K562 (cell line): ENCODE results near the gene EFNA5. TPM values are rescaled to one million over a fixed set of nuclear protein-coding genes. Genes with fewer than 3 reads are reported as not detected.
A peak's percentile ranks its signal among the peaks of the same experiment; 100 is the strongest.

Experiments used
- ATAC-seq: fragments of 200-7000 bp; cut with Tn5 transposase; 3 replicates; pipeline ENCODE4 v1.9.1; 2020; ENCODE audit warnings: moderate library complexity
- BruUV-seq: library from RNA; stranded (reverse); fragments of 400-500 nt; replicated peaks from 2 replicates; lab custom pipeline; 2021; lab: Mats Ljungman, UMichigan
- CTCF ChIA-PET: fragments of 300-600 bp; formaldehyde crosslinking; extraction: SDS; loops from one replicate; lab custom pipeline; 2021; ENCODE audit warnings: low intra/inter-chr PET ratio; lab: Yijun Ruan, JAX
- POLR2A ChIA-PET: fragments of 300-600, 350-650 bp; sonication (Branson Sonifier 250); formaldehyde crosslinking; extraction: SDS; loops from one replicate; lab custom pipeline; 2021; ENCODE audit warnings: antibody characterized with exemption, inconsistent platforms; lab: Yijun Ruan, JAX
- DNase-seq, 4 experiments: peaks; one replicate each; pipeline versions ENCODE4 v3.0.0 to v3.0.0-alpha.2; 2011 to 2018; ENCODE audit warnings: low spot score in 3 of 4, mixed read lengths in 3 of 4; ENCODE audit errors: extremely low read depth in 1 of 4
- FAIRE-seq: peaks from 2 replicates; lab custom pipeline; 2011; peaks lifted over from hg19 to GRCh38; lab: Jason Lieb, UNC
- H2AFZ ChIP-seq: 2 replicates; pipeline ENCODE4 v1.6.0; 2011; ENCODE audit warnings: low read depth, low read length, control low read depth, inconsistent platforms
- H3K27ac ChIP-seq: fragments of 200-600 bp; 3 replicates; pipeline ENCODE4 v1.8.0; 2011; ENCODE audit warnings: low read depth, mild to moderate bottlenecking, control low read depth, inconsistent platforms, low read length, moderate library complexity, mixed read lengths; ENCODE audit errors: extremely low read depth
- H3K27me3 ChIP-seq, 2 experiments: fragments of 300-600 bp in 1 of 2; 2 replicates in 1 of 2; 3 replicates in 1 of 2; pipeline versions ENCODE4 v1.6.0 to v1.8.0; 2011; ENCODE audit warnings: inconsistent platforms in 2 of 2, low read length in 2 of 2, mild to moderate bottlenecking in 1 of 2, mixed read lengths in 1 of 2, moderate library complexity in 1 of 2; ENCODE audit not compliant: control insufficient read depth in 2 of 2, insufficient read depth in 2 of 2
- H3K36me3 ChIP-seq: fragments of 300-600 bp; 3 replicates; pipeline ENCODE4 v1.8.0; 2011; ENCODE audit warnings: mild to moderate bottlenecking, low read length, inconsistent platforms; ENCODE audit not compliant: control insufficient read depth, insufficient read depth
- H3K4me1 ChIP-seq, 2 experiments: fragments of 200-600 bp in 1 of 2; replicated peaks in 1 of 2; 2 replicates in 1 of 2; 3 replicates in 1 of 2; pipeline versions ENCODE4 v1.5.1 to v1.8.0; 2011; ENCODE audit warnings: inconsistent platforms in 2 of 2, low read length in 2 of 2, mild to moderate bottlenecking in 1 of 2, mixed read lengths in 1 of 2, moderate library complexity in 1 of 2; ENCODE audit not compliant: control insufficient read depth in 2 of 2, insufficient read depth in 2 of 2
- H3K4me2 ChIP-seq: 2 replicates; pipeline ENCODE4 v1.6.1; 2011; ENCODE audit warnings: low read length, control low read depth, inconsistent platforms, mixed read lengths; ENCODE audit not compliant: insufficient read depth
- H3K4me3 ChIP-seq: fragments of 200-600 bp; sonication (generic), shearing (Covaris generic); 2 replicates; pipeline ENCODE4 v1.5.1; 2016; ENCODE audit warnings: control low read depth, inconsistent platforms
- H3K79me2 ChIP-seq: fragments of 200-600 bp; 3 replicates; pipeline ENCODE4 v1.8.0; 2011; ENCODE audit warnings: low read length, inconsistent platforms; ENCODE audit not compliant: control insufficient read depth, insufficient read depth
- H3K9ac ChIP-seq, 2 experiments: 2 replicates each; pipeline versions ENCODE4 v1.6.0 to v1.6.1; 2011; ENCODE audit warnings: low read depth in 2 of 2, low read length in 2 of 2, control low read depth in 1 of 2, inconsistent platforms in 1 of 2, mild to moderate bottlenecking in 1 of 2, mixed read lengths in 1 of 2; ENCODE audit not compliant: insufficient read depth in 1 of 2
- H3K9me1 ChIP-seq: one replicate; pipeline ENCODE4 v1.6.0; 2011; ENCODE audit warnings: inconsistent platforms, mild to moderate bottlenecking, low read length, moderate library complexity; ENCODE audit not compliant: control insufficient read depth, insufficient read depth
- H3K9me3 ChIP-seq: replicated peaks from 2 replicates; pipeline ENCODE4 v1.5.1; 2011; ENCODE audit warnings: low read depth, low read length, inconsistent platforms; ENCODE audit not compliant: control insufficient read depth, insufficient read depth
- H4K20me1 ChIP-seq: replicated peaks from 2 replicates; pipeline ENCODE4 v1.6.1; 2011; ENCODE audit warnings: low read length, inconsistent platforms, mixed read lengths; ENCODE audit not compliant: control insufficient read depth, insufficient read depth
- C11orf30 ChIP-seq: fragments of 450-650 bp; IDR thresholded peaks from 2 replicates; pipeline ENCODE4 v1.6.1; 2016; ENCODE audit warnings: low read depth, mild to moderate bottlenecking
- ZNF316 ChIP-seq: fragments of 450-650 bp; IDR thresholded peaks from 2 replicates; pipeline ENCODE4 v1.6.1; 2016
- WGBS: fragments of 100-300 bp; shearing (Covaris generic); methylation state at CpG from one replicate; pipeline ENCODE4 v1.1.6; 2016; ENCODE audit warnings: low coverage, mixed read lengths; ENCODE audit not compliant: insufficient coverage; ENCODE audit errors: missing lambda C conversion rate; 5-methylcytosine and 5-hydroxymethylcytosine counted together
- in situ Hi-C: fragments of 300-500 bp; cut with MboI; formaldehyde crosslinking; loops from 4 replicates; pipeline ENCODE4 v1.15.0; 2018; ENCODE audit warnings: inconsistent platforms, mixed read lengths
- intact Hi-C: fragments of 100-400 bp; cut with micrococcal nuclease; formaldehyde crosslinking; loops from 2 replicates; pipeline ENCODE4 v1.14.2; 2022
- polyA plus RNA-seq, 8 experiments: library from polyadenylated mRNA; depleted of rRNA in 4 of 8; stranded (reverse) in 5 of 8; unstranded in 3 of 8; fragments of >200 nt; fragmentation: Nextera tagmentation in 2 of 8; fragmentation: Illumina TruSeq in 1 of 8; extraction: Ambion mirVana in 2 of 8; extraction: Trizol in 1 of 8; gene quantifications; 2 replicates each; pipeline versions ENCODE4 v1.2.1 to v1.2.3, GENCODE V29; 2011 to 2014; ENCODE audit warnings: inconsistent platforms in 1 of 8, missing spikeins in 1 of 8
- total RNA-seq, 7 experiments: library from RNA; depleted of rRNA in 6 of 7; stranded (reverse); fragments of >200 nt in 6 of 7; fragmentation: Illumina TruSeq in 2 of 7; extraction: Trizol in 2 of 7; gene quantifications; 2 replicates each; pipeline versions ENCODE4 v1.2.1 to v1.2.3, GENCODE V29; 2011 to 2021; ENCODE audit warnings: low replicate concordance in 1 of 7
- TF ChIP-seq, protein P1 (sequence below): fragments of 250-450 bp; sonication (Bioruptor Pico); IDR thresholded peaks from 2 replicates; pipeline ENCODE4 v1.8.0; 2022; ENCODE audit warnings: moderate library complexity, mild to moderate bottlenecking, inconsistent platforms

The EFNA5 gene
- total and polyA plus RNA-seq, 9 of the 15 experiments (the other 6 are each of a cell fraction or from before 2014, with no cell fraction given): 0.20 TPM; not detected in 8

DNA sequence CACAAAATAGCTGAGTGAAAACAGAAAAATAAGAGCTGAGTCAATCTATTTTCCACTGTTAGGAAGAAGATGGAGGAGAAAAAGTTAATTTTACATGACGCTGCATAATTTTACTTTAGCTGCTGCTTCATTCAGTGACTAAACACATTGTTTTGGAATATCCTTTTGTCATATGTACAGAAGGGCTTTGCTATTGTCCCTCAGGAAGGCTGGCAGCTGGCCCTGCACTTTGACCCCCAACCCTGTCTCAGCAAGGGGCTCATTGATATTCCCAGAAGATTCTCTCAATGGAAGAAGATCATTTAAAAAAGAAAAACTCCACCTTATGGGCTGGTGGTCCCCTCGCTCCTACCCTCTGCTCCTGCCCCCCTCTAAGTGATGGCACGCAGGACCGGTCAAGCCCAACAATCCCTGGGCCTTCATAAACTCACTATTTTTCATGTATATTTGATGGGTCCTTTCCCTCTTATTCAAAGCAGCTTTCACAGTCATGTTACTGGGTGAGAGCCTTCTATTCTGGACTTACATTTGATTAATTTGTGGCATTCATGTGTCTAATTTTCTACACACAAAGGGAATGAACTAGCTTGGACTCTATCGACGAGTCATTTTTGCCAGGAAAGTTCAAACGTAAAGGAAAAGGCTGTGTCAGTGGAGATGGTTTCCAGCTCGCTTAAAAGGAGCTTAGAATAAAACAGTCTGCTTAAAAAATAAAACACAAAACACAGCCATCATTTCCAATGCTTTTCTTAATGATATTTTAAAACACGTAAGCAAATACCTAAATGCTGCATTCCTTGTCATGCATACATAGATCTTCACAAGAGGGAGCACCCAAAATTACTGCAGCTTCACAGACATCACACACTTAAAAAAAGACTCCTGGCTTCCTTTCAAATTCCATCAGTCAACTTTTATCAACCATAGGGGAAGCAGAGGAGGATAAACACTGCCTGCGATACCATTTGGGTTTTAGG lies 104.7 kb downstream of the EFNA5 start:
- DNase-seq (no peak), ATAC-seq (no peak), FAIRE-seq (no peak)
- TF ChIP-seq, protein P1, sequence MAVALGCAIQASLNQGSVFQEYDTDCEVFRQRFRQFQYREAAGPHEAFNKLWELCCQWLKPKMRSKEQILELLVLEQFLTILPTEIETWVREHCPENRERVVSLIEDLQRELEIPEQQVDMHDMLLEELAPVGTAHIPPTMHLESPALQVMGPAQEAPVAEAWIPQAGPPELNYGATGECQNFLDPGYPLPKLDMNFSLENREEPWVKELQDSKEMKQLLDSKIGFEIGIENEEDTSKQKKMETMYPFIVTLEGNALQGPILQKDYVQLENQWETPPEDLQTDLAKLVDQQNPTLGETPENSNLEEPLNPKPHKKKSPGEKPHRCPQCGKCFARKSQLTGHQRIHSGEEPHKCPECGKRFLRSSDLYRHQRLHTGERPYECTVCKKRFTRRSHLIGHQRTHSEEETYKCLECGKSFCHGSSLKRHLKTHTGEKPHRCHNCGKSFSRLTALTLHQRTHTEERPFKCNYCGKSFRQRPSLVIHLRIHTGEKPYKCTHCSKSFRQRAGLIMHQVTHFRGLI (CRISPR knock-in tag): no peak
- TF ChIP-seq ZNF316: peak; percentile 35; the same call in 1 of the 2 replicates
- TF ChIP-seq C11orf30: peak; percentile 24; the same call in 1 of the 2 replicates
- WGBS: 2% methylated on average over 10 of the region's 10 CpGs
- no TSS peak for BruUV-seq
- Histone ChIP-seq H3K4me1 (no peaks in the 10 kb centered on the region), H3K4me3 (no peak overlapping the region), H3K27me3 (no peaks in the 10 kb centered on the region), H3K9ac (no peak overlapping the region), H3K9me1 (no peaks in the 10 kb centered on the region), H4K20me1 (no peaks in the 10 kb centered on the region), H2AFZ (no peak overlapping the region), H3K4me2 (no peak overlapping the region), H3K36me3 (no peaks in the 10 kb centered on the region), H3K27ac (no peak overlapping the region), H3K9me3 (no peaks in the 10 kb centered on the region), H3K79me2 (no peaks in the 10 kb centered on the region)
- in situ Hi-C loops: no loop called here
- intact Hi-C loops: no loop called here
- CTCF ChIA-PET: no interaction called here
- POLR2A ChIA-PET: no interaction called here
